Gastroesophageal sphincter (tissue), 4 donors: ENCODE data around the gene SEMA3D. TPM values are rescaled to one million over a fixed set of nuclear protein-coding genes. Genes with fewer than 3 reads are reported as not detected.

ENCODE experiments used
- ATAC-seq: fragments of 150-250 bp; one replicate; pipeline ENCODE4 v1.9.1; 2016; ENCODE audit warnings: mild to moderate bottlenecking, moderate library complexity
- H3K27ac ChIP-seq, 4 donors: fragments of 200-600 bp; sonication (generic) in 3 of 4; 1 replicate in 3 of 4; 2 replicates in 1 of 4; pipeline ENCODE4 v1.5.1; 2016 to 2019
- H3K27me3 ChIP-seq: fragments of 200-600 bp; sonication (generic); one replicate; pipeline ENCODE4 v1.5.1; 2019
- H3K36me3 ChIP-seq, 2 donors: fragments of 200-600 bp; sonication (generic); one replicate each; pipeline ENCODE4 v1.5.1; 2019; ENCODE audit warnings: control low read depth in 1 of 2
- H3K4me1 ChIP-seq, 3 donors: fragments of 200-600 bp; sonication (generic); 1 replicate in 2 of 3; 2 replicates in 1 of 3; pipeline ENCODE4 v1.5.1; 2016 to 2019; ENCODE audit warnings: control low read depth in 2 of 3
- H3K4me3 ChIP-seq, 2 donors: fragments of 200-600 bp; sonication (generic); one replicate each; pipeline ENCODE4 v1.5.1; 2019; ENCODE audit warnings: mild to moderate bottlenecking in 1 of 2, moderate library complexity in 1 of 2
- H3K9me3 ChIP-seq, 3 donors: fragments of 200-600 bp; sonication (generic); one replicate each; pipeline ENCODE4 v1.5.1; 2017 to 2019; ENCODE audit warnings: control low read depth in 2 of 3
- EP300 ChIP-seq: sonication (generic); formaldehyde crosslinking; IDR thresholded peaks from one replicate; pipeline ENCODE4 v1.6.1; 2017; ENCODE audit warnings: antibody characterized with exemption, mild to moderate bottlenecking
- POLR2A ChIP-seq, 2 donors: fragments of 450-650 bp; IDR thresholded peaks; one replicate each; pipeline ENCODE4 v1.6.1; 2017; ENCODE audit warnings: antibody characterized with exemption in 2 of 2, mild to moderate bottlenecking in 2 of 2, moderate library complexity in 1 of 2
- POLR2AphosphoS5 ChIP-seq: sonication (generic); formaldehyde crosslinking; IDR thresholded peaks from one replicate; pipeline ENCODE4 v1.6.1; 2017; ENCODE audit warnings: antibody characterized with exemption
- WGBS, 2 donors: methylation state at CpG; one replicate each; pipeline ENCODE4 v1.1.5; 2018; ENCODE audit warnings: low coverage in 1 of 2; 5-methylcytosine and 5-hydroxymethylcytosine counted together
- total RNA-seq, 4 donors: library from RNA; depleted of rRNA; stranded (reverse); fragments of >200 nt; gene quantifications; one replicate each; pipeline ENCODE4 v1.1.0, GENCODE V29; 2016
- TF ChIP-seq, protein P1 (sequence below), 4 experiments: fragments of 200-600 bp in 2 of 4; fragments of 450-650 bp in 2 of 4; sonication (generic) in 1 of 4; IDR thresholded peaks; one replicate each; pipeline ENCODE4 v1.5.1; 2017 to 2019; ENCODE audit warnings: antibody characterized with exemption in 4 of 4, mild to moderate bottlenecking in 2 of 4, moderate library complexity in 2 of 4

Gene SEMA3D
- total RNA-seq, 4 donors from 2014 or later, result 0.27 to 24.6 (median 6.5) TPM

DNA sequence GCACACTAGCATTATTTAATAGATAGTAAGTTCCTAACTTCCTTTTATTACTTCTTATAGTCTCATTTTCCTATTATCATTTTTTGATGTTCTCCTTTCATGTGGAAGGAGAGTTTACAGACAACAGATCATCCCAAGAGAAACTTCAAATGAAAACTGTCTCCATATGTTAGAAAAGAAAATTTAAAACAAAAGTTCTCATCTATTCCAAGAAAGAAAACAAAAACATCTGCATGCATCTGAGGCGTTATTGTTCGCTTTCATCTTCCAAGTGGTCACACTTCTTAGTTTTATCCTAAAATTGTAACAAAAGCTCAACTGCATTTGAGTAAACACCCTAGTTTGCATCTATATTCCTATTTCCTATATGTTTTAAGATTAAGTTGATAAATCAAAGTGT is 126.2 kb downstream of the SEMA3D start:
- WGBS, 2 donors, result 89 to 98% methylated on average over 2 of the region's 2 CpGs
- no peak for ATAC-seq
- Histone ChIP-seq H3K27me3 (no peaks in the 10 kb centered on the region), H3K9me3 (no peaks in the 10 kb centered on the region), H3K27ac (no peak overlapping the region), H3K4me3 (no peak overlapping the region), H3K4me1 (peaks cover 0 to 6% (median 0%) of the 10 kb centered on the region in 3 donors), H3K36me3 (no peaks in the 10 kb centered on the region)
- TF ChIP-seq POLR2A (IDR thresholded peaks at IDR 0.05) (no peak), EP300 (no peak), POLR2AphosphoS5 (no peak)
- TF ChIP-seq, protein P1, sequence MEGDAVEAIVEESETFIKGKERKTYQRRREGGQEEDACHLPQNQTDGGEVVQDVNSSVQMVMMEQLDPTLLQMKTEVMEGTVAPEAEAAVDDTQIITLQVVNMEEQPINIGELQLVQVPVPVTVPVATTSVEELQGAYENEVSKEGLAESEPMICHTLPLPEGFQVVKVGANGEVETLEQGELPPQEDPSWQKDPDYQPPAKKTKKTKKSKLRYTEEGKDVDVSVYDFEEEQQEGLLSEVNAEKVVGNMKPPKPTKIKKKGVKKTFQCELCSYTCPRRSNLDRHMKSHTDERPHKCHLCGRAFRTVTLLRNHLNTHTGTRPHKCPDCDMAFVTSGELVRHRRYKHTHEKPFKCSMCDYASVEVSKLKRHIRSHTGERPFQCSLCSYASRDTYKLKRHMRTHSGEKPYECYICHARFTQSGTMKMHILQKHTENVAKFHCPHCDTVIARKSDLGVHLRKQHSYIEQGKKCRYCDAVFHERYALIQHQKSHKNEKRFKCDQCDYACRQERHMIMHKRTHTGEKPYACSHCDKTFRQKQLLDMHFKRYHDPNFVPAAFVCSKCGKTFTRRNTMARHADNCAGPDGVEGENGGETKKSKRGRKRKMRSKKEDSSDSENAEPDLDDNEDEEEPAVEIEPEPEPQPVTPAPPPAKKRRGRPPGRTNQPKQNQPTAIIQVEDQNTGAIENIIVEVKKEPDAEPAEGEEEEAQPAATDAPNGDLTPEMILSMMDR (IDR thresholded peaks at IDR 0.05), result no peak

DNA sequence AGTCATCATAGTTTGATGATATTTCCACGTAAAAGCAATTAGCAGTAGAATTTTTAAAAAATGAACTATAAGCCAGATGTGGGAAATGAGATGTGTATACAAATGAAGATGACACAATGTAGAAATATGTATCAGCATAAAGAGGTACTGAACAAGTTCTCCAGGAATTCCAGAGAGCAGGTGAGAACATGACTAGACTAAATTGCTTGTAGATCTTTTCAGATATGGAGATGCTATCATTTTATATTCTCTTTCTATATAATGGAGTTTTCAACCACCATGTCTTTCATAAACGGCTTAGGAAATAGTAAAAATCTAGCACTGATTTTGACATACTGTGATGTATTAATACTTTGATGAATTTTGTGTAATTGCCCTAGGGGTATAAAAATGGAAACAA is 130.9 kb downstream of the SEMA3D start:
- Histone ChIP-seq H3K27me3 (no peaks in the 10 kb centered on the region), H3K4me3 (no peak overlapping the region), H3K9me3 (no peaks in the 10 kb centered on the region), H3K36me3 (no peaks in the 10 kb centered on the region), H3K27ac (no peak overlapping the region), H3K4me1 (no peaks in the 10 kb centered on the region)
- no peak for ATAC-seq
- 80 to 92% methylated on average over 2 of the region's 2 CpGs for WGBS, 2 donors
- TF ChIP-seq, protein P1 (IDR thresholded peaks at IDR 0.05), result no peak
- TF ChIP-seq POLR2A (IDR thresholded peaks at IDR 0.05) (no peak), POLR2AphosphoS5 (no peak), EP300 (no peak)

DNA sequence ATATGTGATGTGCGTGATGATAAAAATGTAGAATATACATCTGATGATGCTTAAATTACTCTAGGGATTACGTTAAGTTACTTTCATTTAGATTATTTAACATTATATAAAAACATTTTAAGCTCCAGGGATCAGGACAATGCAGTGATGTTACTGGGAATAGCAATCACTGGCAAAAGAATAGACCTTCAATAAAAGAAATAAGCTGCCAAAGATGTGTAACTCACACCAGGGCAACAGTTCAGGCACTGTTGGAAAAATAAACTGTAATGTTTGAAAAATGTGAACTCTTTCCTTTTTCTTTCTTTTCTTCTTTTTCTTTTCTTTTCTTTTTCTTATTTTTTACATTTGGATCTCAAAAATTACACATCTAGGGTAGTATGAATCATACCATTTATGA is 131.7 kb downstream of the SEMA3D start:
- no peak for ATAC-seq
- 82 to 86% methylated on average over 2 of the region's 2 CpGs for WGBS, 2 donors
- TF ChIP-seq, protein P1 (IDR thresholded peaks at IDR 0.05), result no peak
- TF ChIP-seq POLR2AphosphoS5 (no peak), POLR2A (IDR thresholded peaks at IDR 0.05) (no peak), EP300 (no peak)

DNA sequence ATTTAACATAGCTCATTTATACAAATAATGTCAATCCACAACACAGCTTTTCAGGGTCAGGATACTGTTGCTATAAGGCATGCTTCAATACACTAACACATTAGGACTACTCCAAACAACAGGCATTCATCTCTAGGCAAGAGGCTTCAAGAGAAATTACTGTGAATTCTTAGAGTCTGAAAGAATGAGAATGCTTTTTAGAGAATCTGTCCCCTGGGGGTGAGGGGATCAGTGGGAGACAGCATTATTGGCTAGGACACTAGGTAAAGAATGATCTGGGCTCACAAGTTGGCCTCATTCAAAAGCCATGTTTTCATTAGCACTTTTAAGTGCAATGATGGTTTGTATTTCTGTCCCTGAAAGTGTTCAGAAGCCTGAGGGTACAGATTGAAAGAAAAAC is 132.6 kb downstream of the SEMA3D start:
- H3K27ac ChIP-seq, result no peak overlapping the region
- no peak for ATAC-seq
- TF ChIP-seq, protein P1 (IDR thresholded peaks at IDR 0.05), result no peak
- H3K36me3 ChIP-seq, result no peaks in the 10 kb centered on the region
- no peaks in the 10 kb centered on the region for H3K27me3 ChIP-seq
- no peak overlapping the region for H3K4me3 ChIP-seq
- no peaks in the 10 kb centered on the region for H3K4me1 ChIP-seq
- no peaks in the 10 kb centered on the region for H3K9me3 ChIP-seq

More for the DNA sequence above, 131.7 kb downstream of the SEMA3D start:
- no peak overlapping the region for H3K4me3 ChIP-seq
- H3K9me3 ChIP-seq, result no peaks in the 10 kb centered on the region
- no peaks in the 10 kb centered on the region for H3K27me3 ChIP-seq
- H3K36me3 ChIP-seq, result no peaks in the 10 kb centered on the region
- H3K4me1 ChIP-seq, result no peaks in the 10 kb centered on the region
- H3K27ac ChIP-seq, result no peak overlapping the region

DNA sequence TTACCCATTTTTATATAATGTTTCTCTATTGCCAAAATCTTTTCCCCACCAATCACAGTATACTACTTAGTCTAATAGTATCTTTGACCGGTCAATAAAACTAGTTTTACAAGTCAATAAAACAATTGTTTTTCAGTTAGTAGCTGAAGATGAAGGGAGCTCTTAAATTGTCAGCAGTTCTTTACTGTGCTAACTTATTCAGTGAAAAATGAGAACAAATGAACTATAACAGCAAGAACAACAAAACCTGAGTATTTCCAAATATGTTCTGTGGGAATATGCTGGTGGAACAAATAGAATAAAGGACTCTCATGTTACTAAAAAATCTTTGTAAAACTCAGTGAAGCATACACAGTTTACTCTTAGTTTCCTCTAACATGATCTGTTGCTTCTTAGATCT is 134.0 kb downstream of the SEMA3D start:
- Histone ChIP-seq H3K27ac (no peak overlapping the region), H3K27me3 (no peaks in the 10 kb centered on the region), H3K36me3 (no peaks in the 10 kb centered on the region), H3K4me3 (no peak overlapping the region), H3K4me1 (no peaks in the 10 kb centered on the region), H3K9me3 (no peaks in the 10 kb centered on the region)
- 94 to 100% methylated on average over 1 of the region's 1 CpG for WGBS, 2 donors
- ATAC-seq, result no peak
- TF ChIP-seq POLR2AphosphoS5 (no peak), POLR2A (IDR thresholded peaks at IDR 0.05) (no peak), EP300 (no peak)
- TF ChIP-seq, protein P1 (IDR thresholded peaks at IDR 0.05), result no peak
